HepG2 (cell line): Measurements from ENCODE around the gene ANAPC1.
"Not testable (repeated sequence)": the region's sequence is repeated elsewhere in the genome, so short reads cannot be mapped to it uniquely, and the experiment has no call there.

ENCODE experiments used
- PHB2 ChIP-seq: fragments of 450-650 bp; IDR thresholded peaks from 2 replicates; pipeline ENCODE4 v1.6.1; 2018; ENCODE audit not compliant: partially characterized antibody
- ZNF703 ChIP-seq: sonication (generic); formaldehyde crosslinking; IDR thresholded peaks from 2 replicates; pipeline ENCODE4 v1.5.1; 2020; ENCODE audit warnings: missing genetic modification reagents, mild to moderate bottlenecking, moderate library complexity, borderline replicate concordance
- TF ChIP-seq, protein P1 (sequence below): sonication (generic); formaldehyde crosslinking; IDR thresholded peaks from 2 replicates; pipeline ENCODE4 v1.5.0; 2020; ENCODE audit warnings: mild to moderate bottlenecking, missing genetic modification reagents, moderate library complexity
- TF ChIP-seq, protein P2 (sequence below): IDR thresholded peaks from 2 replicates; pipeline ENCODE4 v1.6.1; 2016; ENCODE audit warnings: missing compliant biosample characterization, missing genetic modification reagents, borderline replicate concordance

DNA sequence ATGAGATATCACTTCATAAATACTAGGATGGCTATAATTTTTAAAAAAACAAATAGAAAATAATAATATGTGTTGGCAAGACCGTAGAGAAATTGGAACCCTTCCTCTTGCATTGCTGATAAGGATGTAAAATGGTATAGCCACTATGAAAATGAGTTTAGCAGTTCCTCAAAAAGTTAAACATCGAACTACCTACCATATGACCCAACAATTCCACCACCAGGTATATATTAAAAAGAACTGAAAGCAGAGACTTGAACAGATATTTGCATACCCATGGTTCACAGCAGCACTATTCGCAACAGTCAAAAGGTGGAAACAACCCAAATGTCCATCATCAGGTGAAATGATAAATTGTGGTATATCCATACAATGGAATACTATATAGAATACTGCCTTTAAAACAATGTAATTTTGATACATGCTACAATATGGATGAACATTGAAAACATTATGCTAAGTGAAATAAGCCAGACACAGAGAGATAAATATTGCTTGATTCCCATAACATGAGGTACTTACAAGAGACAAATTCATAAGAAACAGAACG, 55.7 kb downstream of the ANAPC1 start:
- TF ChIP-seq, protein P1, sequence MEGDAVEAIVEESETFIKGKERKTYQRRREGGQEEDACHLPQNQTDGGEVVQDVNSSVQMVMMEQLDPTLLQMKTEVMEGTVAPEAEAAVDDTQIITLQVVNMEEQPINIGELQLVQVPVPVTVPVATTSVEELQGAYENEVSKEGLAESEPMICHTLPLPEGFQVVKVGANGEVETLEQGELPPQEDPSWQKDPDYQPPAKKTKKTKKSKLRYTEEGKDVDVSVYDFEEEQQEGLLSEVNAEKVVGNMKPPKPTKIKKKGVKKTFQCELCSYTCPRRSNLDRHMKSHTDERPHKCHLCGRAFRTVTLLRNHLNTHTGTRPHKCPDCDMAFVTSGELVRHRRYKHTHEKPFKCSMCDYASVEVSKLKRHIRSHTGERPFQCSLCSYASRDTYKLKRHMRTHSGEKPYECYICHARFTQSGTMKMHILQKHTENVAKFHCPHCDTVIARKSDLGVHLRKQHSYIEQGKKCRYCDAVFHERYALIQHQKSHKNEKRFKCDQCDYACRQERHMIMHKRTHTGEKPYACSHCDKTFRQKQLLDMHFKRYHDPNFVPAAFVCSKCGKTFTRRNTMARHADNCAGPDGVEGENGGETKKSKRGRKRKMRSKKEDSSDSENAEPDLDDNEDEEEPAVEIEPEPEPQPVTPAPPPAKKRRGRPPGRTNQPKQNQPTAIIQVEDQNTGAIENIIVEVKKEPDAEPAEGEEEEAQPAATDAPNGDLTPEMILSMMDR (CRISPR knock-in tag) = not testable (repeated sequence)
- not testable (repeated sequence) for TF ChIP-seq PHB2; ZNF703 (CRISPR knock-in tag)
- TF ChIP-seq, protein P2, sequence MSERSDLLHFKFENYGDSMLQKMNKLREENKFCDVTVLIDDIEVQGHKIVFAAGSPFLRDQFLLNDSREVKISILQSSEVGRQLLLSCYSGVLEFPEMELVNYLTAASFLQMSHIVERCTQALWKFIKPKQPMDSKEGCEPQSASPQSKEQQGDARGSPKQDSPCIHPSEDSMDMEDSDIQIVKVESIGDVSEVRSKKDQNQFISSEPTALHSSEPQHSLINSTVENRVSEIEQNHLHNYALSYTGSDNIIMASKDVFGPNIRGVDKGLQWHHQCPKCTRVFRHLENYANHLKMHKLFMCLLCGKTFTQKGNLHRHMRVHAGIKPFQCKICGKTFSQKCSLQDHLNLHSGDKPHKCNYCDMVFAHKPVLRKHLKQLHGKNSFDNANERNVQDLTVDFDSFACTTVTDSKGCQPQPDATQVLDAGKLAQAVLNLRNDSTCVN (CRISPR knock-in tag) = not testable (repeated sequence)
